ENCODE measurements around the gene IGF2BP2.

The IGF2BP2 gene

GRCh38 chr3:185797993-185798830 is 26.6 kb downstream of the IGF2BP2 start:
- TF ChIP-seq CTCF (IDR thresholded peaks at IDR 0.05; ENCODE audit: insufficient read depth, missing control alignments), result no peak
- FAIRE-seq, result no peak
- no peak for DNase-seq (ENCODE audit: insufficient read length, low spot score)

GRCh38 chr3:185797108-185797881 is 27.5 kb downstream of the IGF2BP2 start:
- TF ChIP-seq CTCF (IDR thresholded peaks at IDR 0.05; ENCODE audit: insufficient read depth, missing control alignments), result no peak
- FAIRE-seq (no peak), DNase-seq (ENCODE audit: insufficient read length, low spot score) (no peak)

GRCh38 chr3:185796431-185797107 is 28.3 kb downstream of the IGF2BP2 start:
- DNase-seq (ENCODE audit: insufficient read length, low spot score), result no peak
- no peak for TF ChIP-seq CTCF (IDR thresholded peaks at IDR 0.05; ENCODE audit: insufficient read depth, missing control alignments)
- FAIRE-seq, result no peak

- FAIRE-seq (no peak), DNase-seq (ENCODE audit: insufficient read length, low spot score) (no peak)
- no peak for TF ChIP-seq CTCF (IDR thresholded peaks at IDR 0.05; ENCODE audit: insufficient read depth, missing control alignments)
Measured at GRCh38 chr3:185793381-185793780, 31.5 kb downstream of the IGF2BP2 start.

- FAIRE-seq (no peak), DNase-seq (ENCODE audit: insufficient read length, low spot score) (no peak)
- no peak for TF ChIP-seq CTCF (IDR thresholded peaks at IDR 0.05; ENCODE audit: insufficient read depth, missing control alignments)
Measured at GRCh38 chr3:185792955-185793354, 31.9 kb downstream of the IGF2BP2 start.

GRCh38 chr3:185789891-185790830 is 34.7 kb downstream of the IGF2BP2 start:
- no peak for TF ChIP-seq CTCF (IDR thresholded peaks at IDR 0.05; ENCODE audit: insufficient read depth, missing control alignments)
- FAIRE-seq, result no peak
- no peak for DNase-seq (ENCODE audit: insufficient read length, low spot score)

All from D721Med (cell line).